Testis (tissue), 2 donors: ENCODE results near the gene TMEM229A.

Experiments
- CTCF ChIP-seq, 3 experiments: fragments of 450-650 bp in 2 of 3; fragments of 200-600 bp in 1 of 3; sonication (generic) in 1 of 3; IDR thresholded peaks; one replicate each; pipeline ENCODE4 v1.5.1; 2016 to 2019; ENCODE audit warnings: antibody characterized with exemption in 3 of 3, mild to moderate bottlenecking in 2 of 3, moderate library complexity in 1 of 3
- POLR2A ChIP-seq: fragments of 450-650 bp; IDR thresholded peaks from one replicate; pipeline ENCODE4 v1.6.1; 2017; ENCODE audit warnings: antibody characterized with exemption, mild to moderate bottlenecking, moderate library complexity

GRCh38 chr7:123998921-123999320, 33.9 kb downstream of the TMEM229A start:
- no peak for TF ChIP-seq POLR2A
- TF ChIP-seq CTCF (IDR thresholded peaks at IDR 0.05), result no peak
